HG03571 (cell line): ENCODE data around the gene MEF2A.

Experiments
- ATAC-seq: cut with Tn5 transposase; IDR thresholded peaks from one replicate; pipeline ENCODE4 v1.9.1; 2021; ENCODE audit not compliant: unreplicated experiment

MEF2A gene

DNA sequence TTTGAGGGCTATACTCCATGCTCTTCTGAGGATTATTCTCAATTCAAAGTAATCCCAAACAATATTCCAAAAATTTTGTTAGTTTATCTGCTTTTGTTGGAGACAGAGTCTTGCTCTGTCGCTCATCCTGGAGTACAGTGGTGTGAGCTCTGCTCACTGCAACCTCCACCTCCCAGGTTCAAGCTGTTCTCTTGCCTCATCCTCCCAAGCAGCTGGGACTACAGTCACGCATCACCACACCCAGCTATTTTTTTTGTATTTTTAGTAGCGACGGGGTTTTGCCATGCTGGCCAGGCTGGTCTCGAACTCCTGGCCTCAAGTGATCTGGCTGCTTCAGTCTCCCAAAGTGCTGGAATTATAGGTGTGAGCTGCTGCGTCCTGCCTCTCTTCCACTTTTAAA lies 39.1 kb downstream of the MEF2A start:
- ATAC-seq, result no peak

GRCh38 chr15:99605490-99605931 lies 39.7 kb downstream of the MEF2A start:
- no peak for ATAC-seq

GRCh38 chr15:99605990-99606389 lies 40.2 kb downstream of the MEF2A start:
- ATAC-seq, result no peak

DNA sequence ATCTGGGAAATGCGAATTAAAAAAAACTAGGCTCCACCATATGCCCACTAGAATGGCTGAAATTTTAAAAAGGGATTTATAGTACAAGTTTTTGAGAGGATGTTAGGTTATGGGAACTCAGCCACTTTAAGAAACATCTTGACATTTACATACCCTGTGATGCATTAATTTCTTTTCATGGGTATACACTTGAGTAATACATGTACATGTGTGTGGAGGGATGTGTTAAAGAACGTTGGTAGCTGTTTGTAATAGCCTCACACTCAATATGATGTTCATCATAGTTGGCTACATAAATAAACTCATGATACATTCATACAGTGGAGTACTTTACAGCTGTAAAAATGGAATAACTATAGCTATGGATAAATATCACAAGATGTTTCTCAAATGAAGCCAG lies 40.9 kb downstream of the MEF2A start:
- ATAC-seq, result no peak

DNA sequence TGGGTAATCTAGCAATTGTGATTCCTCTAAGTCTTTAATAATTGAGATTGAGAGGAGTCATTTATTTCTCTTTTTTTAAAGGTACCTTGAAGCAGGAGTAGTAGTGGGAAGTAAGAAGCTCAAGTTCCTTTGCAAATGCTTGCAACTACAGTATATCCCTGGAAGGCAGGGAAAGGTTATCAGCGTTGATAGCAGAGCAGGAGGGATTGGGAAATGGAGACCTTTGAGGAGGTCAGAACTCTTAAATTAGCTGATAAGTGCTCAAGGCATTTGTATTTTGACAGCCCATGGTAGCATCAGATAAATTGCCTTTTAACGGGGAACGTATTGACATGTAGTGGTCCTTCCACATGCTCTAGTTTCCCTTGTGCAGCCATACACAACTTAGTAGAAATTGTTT lies 47.7 kb downstream of the MEF2A start:
- no peak for ATAC-seq

GRCh38 chr15:99613887-99614647 lies 48.3 kb downstream of the MEF2A start:
- ATAC-seq, result no peak

DNA sequence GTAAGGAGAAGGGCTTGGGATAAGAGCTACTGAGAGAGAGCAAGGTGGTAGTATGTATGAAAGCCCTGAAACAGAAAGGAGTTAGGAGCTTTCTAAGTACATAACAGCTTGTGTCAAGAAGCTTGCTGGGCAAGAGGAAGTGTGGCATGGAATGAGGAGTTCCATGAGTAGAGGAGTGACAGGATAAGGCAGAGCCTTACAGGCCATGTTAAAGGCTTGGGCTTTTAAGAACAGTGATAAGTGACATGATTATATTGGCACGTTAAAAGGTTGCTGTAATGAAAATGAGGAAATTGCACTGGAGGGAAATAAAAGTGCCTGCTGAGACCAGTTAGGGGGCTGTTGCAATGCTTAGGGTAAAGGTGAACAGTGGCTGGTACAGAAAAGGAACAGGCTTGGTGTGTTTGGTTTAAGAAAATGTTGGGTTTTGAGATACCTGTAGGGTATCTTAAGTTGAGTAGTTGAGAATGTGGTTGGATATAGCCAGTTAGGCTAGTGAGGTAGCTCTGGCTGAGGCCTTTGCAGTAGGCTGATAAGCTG lies 49.0 kb downstream of the MEF2A start:
- ATAC-seq, result no peak

- no peak for ATAC-seq
Measured at GRCh38 chr15:99615460-99615859, 49.7 kb downstream of the MEF2A start.

GRCh38 chr15:99616129-99616528 lies 50.3 kb downstream of the MEF2A start:
- no peak for ATAC-seq

GRCh38 chr15:99616773-99617342 lies 51.1 kb downstream of the MEF2A start:
- ATAC-seq, result no peak

DNA sequence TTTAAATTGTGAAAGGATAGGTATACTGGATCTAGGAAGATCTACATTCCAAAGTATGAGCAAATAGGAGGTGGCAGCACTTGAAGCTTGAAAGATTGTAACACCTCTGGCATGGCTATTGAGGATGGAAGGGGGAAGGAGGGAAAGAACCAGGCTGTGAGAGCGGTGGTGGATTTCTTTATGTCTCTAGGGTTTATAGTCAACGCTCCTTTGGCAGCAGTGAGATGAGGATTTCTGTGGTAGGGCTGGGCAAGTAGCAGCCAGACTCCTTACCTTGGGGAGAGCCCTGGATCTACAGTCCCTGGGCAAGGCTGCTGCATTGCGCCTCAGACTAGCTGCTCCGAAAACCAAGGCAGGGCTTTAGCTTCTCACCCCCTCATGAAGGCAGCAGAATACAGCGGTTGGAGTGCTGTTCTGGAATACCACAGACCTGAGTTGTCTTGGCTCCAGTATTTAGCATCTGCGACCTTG lies 53.2 kb downstream of the MEF2A start:
- ATAC-seq, result no peak

GRCh38 chr15:99619712-99620111 lies 53.9 kb downstream of the MEF2A start:
- ATAC-seq, result no peak

- no peak for ATAC-seq
Measured at GRCh38 chr15:99620178-99620577, 54.4 kb downstream of the MEF2A start.

DNA sequence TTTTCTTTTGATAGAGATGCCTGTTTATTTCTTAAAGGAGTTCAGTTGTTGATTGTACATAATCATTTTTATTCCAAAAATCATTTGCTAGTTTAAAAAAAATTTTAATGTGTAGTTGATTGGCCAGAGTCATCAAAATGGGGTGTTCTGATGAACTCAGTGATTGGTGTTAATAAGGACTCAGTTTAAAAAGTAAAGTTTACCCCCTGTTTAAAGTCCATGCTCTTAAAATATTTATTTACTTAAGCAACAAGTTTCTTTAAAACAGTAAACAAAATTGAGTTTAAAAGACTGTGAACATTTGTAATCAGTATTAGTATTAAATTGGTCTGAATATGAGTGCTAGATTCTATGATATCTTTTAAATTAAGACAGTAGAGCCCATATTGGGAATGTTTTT lies 56.0 kb downstream of the MEF2A start:
- no peak for ATAC-seq

DNA sequence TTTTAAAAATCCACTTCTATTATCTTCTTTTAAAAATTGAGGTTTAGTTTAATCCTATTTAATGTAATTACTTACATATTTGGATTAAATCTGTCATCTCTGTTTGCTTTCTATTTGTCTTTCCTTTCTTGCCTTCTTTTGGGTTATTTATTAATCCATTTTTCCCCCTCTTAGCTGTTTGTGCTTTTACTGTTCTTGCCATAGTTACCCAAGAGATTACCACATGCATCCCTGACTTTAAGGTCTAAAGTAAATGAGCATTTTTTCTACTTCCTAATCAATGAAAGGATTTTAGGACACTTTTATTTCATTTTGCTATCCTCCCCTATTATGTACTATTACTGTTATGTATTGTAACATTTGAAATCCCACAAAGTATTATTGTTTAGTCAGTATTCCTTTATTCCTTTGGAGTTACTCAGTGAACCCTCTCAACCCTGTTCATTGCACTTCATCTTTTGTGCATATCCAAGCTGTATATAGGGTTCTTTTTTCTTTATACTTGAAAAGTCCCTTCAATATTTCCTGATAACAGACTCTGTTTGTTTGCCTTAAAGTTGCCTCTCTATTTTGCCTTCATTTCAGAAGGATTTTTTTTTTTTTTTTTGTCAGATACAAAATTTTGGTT lies 62.7 kb downstream of the MEF2A start:
- no peak for ATAC-seq

DNA sequence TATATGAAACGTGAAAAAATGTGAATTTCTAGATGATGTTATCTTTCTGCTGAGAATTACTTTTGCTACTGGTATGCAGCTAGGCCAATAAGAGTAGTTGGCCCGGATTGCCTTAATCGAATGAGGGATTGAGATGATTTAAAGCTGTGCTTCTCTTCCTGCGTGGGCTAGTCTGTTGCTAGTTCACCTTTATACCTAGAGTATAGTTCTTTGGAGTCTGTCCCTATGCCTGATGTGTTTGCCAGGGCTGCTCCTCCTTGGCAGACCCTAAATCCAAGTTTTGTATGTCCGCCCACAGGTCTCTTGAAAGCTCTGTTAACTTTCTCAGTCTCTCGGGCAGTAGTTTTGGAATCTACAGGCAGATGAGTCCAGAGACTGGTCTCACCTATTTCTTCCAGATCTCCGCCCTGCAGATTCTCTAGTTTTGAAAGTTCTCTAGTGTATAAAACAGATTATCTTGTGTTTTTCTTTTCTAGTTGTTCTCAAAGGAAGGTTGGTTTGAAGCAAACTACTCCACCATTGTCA lies 64.9 kb downstream of the MEF2A start:
- peak; percentile 19 for ATAC-seq

DNA sequence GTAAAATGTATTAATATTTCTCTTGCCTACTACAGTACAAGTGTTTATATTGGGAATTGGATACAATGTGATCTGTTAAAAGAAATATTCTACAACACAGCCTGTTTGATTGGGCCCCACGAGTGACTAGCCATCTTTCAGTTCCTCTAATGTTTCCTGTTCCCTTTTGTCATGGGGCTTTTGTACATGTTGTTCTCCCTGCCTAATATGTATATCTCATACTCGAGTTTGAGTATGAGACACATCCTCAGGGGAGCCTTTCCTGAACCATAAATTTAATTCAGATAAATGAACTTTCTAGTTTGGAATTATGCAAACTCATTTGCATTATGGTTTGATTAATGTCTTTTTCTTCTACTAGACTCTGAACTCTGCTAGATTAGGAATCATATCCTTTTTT lies 65.5 kb downstream of the MEF2A start:
- peak; percentile 96 for ATAC-seq

GRCh38 chr15:99632521-99632920 lies 66.7 kb downstream of the MEF2A start:
- ATAC-seq, result no peak

GRCh38 chr15:99633655-99634054 lies 67.9 kb downstream of the MEF2A start:
- no peak for ATAC-seq

DNA sequence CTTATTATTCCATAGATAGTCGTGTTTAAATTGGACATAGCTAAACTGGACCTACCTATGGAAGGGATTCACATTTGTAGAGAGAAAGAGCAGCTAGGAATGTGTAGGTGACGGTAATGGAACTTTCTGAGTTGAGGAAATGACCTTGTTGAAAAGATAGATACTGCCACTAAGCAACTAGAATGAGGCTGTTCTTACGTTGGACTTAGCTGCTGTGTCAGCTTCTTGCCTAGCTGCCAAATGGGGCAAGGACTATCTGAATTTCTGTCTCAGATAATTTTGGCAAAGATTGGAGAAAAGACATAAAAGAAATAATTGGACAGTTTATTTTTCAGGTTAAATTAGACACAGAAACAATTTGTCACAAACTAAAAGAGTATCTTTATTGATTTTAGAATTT lies 68.8 kb downstream of the MEF2A start:
- no peak for ATAC-seq

DNA sequence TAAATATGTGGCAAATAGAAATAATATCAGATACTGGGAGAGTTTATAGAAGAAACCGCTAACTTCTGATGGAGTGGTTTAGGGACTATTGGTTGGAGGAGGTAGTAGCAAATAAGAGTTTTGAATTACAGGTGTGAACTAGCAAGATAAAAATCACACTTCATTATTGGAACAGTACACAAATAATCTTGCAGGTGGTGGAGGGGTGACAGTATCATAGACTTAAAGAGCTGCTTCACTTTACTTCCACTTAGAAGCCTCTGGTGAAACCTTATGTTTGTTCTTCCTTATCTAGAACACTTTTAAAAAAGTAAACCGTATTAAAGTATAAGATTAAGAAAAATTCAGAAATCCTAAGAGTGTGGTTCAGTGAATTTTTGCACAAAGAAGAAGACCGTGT lies 69.4 kb downstream of the MEF2A start:
- no peak for ATAC-seq

GRCh38 chr15:99635794-99636193 lies 70.0 kb downstream of the MEF2A start:
- ATAC-seq, result no peak
